ENCODE results near the gene DCDC2C.

- TF ChIP-seq, protein P1, sequence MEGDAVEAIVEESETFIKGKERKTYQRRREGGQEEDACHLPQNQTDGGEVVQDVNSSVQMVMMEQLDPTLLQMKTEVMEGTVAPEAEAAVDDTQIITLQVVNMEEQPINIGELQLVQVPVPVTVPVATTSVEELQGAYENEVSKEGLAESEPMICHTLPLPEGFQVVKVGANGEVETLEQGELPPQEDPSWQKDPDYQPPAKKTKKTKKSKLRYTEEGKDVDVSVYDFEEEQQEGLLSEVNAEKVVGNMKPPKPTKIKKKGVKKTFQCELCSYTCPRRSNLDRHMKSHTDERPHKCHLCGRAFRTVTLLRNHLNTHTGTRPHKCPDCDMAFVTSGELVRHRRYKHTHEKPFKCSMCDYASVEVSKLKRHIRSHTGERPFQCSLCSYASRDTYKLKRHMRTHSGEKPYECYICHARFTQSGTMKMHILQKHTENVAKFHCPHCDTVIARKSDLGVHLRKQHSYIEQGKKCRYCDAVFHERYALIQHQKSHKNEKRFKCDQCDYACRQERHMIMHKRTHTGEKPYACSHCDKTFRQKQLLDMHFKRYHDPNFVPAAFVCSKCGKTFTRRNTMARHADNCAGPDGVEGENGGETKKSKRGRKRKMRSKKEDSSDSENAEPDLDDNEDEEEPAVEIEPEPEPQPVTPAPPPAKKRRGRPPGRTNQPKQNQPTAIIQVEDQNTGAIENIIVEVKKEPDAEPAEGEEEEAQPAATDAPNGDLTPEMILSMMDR (tag by site-specific recombination; IDR thresholded peaks at IDR 0.05): no peak
- TF ChIP-seq TCF7L2 (IDR thresholded peaks at IDR 0.05; ENCODE audit: borderline replicate concordance, low read depth, low read length) (no peak), ZBTB21 (tag by site-specific recombination; IDR thresholded peaks at IDR 0.05) (no peak), YY1 (tag by site-specific recombination; IDR thresholded peaks at IDR 0.05) (no peak), ZNF600 (tag by site-specific recombination; IDR thresholded peaks at IDR 0.05) (no peak), ZNF513 (tag by site-specific recombination; IDR thresholded peaks at IDR 0.05) (no peak), ZNF239 (tag by site-specific recombination; IDR thresholded peaks at IDR 0.05) (no peak), RBAK (tag by site-specific recombination; IDR thresholded peaks at IDR 0.05) (no peak), PRDM4 (tag by site-specific recombination; IDR thresholded peaks at IDR 0.05) (no peak)
Observed at GRCh38 chr2:3827673-3828575, 124.5 kb downstream of the DCDC2C start.

Data from HEK293 (cell line).